Hepatocyte (in vitro differentiated cells): ENCODE results near the gene GPR37L1.

Experiments
- EZH2 ChIP-seq: fragments of 200-600 bp; sonication (generic); IDR thresholded peaks from 2 replicates; pipeline ENCODE4 v1.6.1; 2016; ENCODE audit warnings: antibody characterized with exemption, mild to moderate bottlenecking, borderline replicate concordance
- EZH2phosphoT487 ChIP-seq: fragments of 200-600 bp; sonication (generic); IDR thresholded peaks from one replicate; pipeline ENCODE4 v1.6.1; 2018; ENCODE audit warnings: antibody characterized with exemption, mild to moderate bottlenecking, low read depth, moderate library complexity; ENCODE audit not compliant: unreplicated experiment, severe bottlenecking
- TF ChIP-seq, protein P1 (sequence below): fragments of 200-600 bp; sonication (generic); IDR thresholded peaks from 2 replicates; pipeline ENCODE4 v1.5.1; 2016; ENCODE audit warnings: antibody characterized with exemption, mild to moderate bottlenecking; ENCODE audit not compliant: poor library complexity

DNA sequence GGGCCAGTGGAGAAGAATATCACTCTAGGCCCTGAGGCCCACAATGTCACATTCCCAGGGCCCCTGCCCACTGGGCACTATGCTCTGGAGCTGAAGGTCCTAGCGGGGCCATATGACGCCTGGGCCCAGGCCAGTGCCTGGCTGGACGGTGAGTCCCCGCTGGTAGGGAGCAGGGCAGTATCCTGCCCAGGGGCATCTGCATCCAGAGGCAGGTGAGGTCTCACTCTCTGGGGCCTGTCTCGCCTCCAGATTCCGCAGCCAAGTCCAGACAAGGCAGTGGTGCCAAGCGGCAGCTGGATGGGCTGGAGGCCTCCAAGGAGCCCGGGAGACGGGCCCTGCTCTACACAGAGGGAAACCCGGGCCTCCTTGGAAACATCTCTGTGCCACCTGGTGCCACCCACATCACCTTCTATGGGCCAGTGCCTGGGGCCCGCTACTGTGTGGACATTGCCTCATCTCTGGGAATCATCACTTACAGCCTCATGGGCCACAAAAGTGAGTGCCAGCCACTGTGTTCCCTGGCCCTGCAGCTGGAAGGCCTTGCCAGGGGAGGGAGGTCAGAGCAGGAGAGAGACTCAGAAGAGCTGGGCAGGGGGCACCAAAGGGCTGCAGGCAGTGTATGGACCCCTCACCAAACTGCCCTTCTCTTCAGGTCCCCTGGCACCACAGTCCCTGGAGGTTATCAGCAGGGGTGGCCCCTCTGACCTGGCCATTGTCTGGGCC, 48.7 kb downstream of the GPR37L1 start:
- TF ChIP-seq, protein P1, sequence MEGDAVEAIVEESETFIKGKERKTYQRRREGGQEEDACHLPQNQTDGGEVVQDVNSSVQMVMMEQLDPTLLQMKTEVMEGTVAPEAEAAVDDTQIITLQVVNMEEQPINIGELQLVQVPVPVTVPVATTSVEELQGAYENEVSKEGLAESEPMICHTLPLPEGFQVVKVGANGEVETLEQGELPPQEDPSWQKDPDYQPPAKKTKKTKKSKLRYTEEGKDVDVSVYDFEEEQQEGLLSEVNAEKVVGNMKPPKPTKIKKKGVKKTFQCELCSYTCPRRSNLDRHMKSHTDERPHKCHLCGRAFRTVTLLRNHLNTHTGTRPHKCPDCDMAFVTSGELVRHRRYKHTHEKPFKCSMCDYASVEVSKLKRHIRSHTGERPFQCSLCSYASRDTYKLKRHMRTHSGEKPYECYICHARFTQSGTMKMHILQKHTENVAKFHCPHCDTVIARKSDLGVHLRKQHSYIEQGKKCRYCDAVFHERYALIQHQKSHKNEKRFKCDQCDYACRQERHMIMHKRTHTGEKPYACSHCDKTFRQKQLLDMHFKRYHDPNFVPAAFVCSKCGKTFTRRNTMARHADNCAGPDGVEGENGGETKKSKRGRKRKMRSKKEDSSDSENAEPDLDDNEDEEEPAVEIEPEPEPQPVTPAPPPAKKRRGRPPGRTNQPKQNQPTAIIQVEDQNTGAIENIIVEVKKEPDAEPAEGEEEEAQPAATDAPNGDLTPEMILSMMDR, result no peak
- TF ChIP-seq EZH2phosphoT487 (no peak), EZH2 (no peak)
